Stimulated activated CD8-positive, alpha-beta memory T cell treated with anti-CD3 and anti-CD28 coated beads, Interleukin-7, amount 100 ng/mL, for 48 hours (primary cell): ENCODE results near the gene TGFA.

ENCODE experiments used
- DNase-seq, 2 donors: peaks; one replicate each; pipeline ENCODE4 v3.0.0-alpha.2; 2020; ENCODE audit warnings: low read depth in 1 of 2; ENCODE audit errors: extremely low read depth in 1 of 2

Gene TGFA

DNA sequence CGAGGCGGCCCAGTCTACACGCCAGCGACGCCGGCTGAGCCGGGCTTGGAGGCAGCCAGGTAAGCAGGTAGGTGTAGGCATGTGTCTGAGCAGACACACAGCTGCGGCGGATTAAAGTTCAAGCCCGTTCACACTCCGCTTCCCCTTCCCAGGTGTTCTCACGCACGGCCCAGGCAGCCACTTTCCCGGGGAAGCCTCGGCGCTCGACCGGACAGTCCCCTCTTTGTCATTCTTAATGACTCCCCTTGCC is 367 bp downstream of the TGFA start:
- peak; percentile 0 to 8 for DNase-seq

DNA sequence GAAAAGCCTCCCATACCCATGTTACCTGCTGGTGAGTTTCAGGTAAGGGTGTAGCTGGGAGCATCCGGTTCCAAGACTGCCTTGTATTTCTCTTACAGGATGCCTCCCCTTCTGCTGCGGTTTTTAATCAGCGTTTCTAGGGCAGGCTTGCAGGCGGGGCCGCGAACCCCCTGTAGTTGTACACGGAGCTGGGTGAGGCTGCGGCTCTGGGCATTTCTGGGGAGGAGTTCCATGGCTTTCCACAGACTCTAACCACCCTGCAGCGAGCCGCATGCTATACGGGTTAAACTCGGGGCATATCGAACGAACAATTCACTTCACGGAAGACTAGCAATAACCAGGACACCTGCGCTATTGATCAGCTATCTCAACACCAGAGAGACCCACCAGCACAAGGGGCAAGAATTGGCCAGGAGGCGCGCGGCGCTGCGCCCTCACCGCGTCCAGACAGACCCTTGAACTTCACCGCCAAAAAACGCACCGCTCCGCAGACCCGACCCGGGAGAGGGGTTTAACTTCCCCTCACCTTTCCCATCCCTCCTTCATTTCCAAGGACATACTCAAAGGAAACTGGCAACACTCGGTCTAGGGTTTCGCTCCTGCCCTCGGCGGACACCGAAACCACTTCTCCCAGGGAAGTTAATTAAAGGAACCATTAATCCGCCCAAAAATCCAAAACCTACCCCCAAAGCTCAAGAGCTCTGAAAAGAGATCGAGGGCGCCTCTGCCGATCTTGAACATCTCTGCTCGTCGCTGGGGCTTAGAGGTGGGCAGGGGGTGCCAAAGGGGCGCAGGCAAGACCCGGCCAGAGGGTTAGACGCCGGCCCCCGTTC is 909 bp downstream of the TGFA start:
- no peak for DNase-seq

DNA sequence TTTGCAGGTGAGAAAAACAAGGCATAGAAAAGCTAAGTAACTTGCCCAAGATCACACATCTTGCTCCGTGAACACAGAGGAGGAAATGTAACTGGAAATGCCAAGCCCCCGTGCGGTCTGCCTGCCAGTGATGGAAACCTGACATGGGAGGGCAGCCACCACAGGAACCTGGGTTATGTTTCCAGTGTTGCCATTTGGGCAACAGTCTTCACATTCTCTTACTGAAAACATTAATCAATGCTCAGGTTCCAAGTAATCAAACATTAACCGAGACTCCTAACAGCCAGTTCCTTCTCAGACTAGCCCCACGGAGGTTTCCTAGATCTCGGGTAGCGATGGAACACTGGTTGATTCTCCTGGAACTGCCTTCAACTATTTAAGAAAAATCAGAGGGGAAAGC is 2.5 kb downstream of the TGFA start:
- no peak for DNase-seq

GRCh38 chr2:70549962-70550361 is 3.7 kb downstream of the TGFA start:
- DNase-seq: no peak

DNA sequence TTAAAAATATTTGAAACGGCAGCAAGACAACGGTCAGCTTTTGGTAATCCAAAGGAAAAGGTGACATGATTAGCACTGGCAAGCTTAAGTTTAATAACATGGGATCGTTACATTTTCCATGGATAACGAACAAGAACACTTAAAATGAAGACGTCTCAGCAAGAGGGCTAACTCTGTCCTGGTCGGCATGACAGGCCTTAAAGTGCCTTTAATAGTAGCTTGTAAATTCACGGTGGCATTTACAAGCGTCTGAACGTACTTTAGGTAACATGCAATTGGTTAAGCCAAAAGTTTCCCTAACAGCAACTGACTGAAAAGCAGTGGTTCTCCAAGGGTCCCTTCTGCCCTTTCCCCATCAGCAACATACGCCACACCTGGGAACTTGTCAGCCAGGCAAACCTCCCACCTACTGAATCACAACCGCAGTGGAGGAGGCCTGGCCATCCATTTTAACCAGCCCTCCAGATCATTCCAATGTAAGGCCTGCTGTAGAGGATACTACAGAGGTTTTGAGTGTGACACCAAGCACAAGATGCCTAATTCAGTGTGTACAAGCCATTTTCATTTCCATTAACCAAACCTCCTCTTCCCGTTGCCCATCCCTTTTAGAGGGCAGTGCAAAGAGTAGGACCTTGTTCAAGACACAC is 4.4 kb downstream of the TGFA start:
- no peak for DNase-seq

DNA sequence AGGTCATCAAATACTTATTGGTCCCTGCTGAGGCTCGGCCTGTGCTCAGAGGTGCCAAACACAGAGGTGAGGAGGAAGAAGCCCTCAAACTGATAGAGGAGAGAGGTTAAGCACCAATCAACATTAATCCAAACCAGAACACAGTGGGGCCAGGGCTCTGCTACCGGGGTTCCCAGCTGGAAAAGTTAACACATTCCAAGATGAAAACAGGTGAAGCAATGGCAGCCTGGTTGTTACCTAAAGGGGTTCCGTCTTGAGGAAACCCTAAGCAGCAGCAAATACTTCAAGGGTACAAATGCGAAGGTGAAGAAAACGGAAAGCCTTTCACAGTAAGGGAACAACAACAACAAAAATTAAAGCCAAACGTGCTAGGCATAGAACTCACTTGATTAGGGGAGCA is 5.4 kb downstream of the TGFA start:
- no peak for DNase-seq

- no peak for DNase-seq
Observed at GRCh38 chr2:70546885-70547284, 6.7 kb downstream of the TGFA start.

DNA sequence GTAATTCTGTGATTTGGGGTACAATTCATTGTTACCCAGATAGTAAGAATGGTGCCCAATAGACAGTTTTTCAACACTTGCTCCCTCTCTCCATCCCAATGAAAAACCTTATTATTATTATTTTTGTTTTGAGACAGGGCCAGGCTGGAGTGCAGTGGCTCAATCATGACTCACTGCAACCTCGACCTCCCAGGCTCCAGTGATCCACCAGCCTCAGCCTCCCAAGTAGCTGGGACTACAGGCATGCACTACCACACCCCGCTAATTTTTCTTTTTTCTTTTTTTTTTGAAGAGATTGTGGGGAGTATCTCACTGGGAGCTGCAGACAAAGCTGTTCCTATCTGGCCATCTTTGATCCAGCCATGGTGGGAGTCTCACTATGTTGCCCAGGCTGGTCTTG is 7.2 kb downstream of the TGFA start:
- DNase-seq: no peak

- DNase-seq: no peak
Observed at GRCh38 chr2:70541481-70542020, 12.1 kb downstream of the TGFA start.

DNA sequence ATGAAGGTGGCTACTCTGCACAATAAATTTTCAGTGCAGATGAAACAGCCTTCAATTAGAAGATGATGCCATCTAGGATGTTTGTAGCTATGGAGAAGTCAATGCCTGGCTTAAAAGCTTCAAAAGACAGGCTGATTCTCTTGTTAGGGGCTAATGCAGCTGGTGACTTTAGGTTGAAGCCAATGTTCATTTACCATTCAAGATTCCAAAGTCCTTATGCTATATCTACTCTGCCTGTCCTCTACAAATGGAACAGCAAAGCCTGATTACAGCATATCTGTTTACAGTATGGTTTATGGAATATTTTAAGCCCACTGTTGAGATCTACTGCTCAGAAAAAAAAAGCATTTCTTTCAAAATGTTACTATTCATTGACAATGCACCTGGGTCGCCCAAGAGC is 15.8 kb downstream of the TGFA start:
- no peak for DNase-seq

GRCh38 chr2:70536517-70537055 is 17.0 kb downstream of the TGFA start:
- no peak for DNase-seq

- DNase-seq: no peak
Observed at GRCh38 chr2:70535573-70535972, 18.1 kb downstream of the TGFA start.

DNA sequence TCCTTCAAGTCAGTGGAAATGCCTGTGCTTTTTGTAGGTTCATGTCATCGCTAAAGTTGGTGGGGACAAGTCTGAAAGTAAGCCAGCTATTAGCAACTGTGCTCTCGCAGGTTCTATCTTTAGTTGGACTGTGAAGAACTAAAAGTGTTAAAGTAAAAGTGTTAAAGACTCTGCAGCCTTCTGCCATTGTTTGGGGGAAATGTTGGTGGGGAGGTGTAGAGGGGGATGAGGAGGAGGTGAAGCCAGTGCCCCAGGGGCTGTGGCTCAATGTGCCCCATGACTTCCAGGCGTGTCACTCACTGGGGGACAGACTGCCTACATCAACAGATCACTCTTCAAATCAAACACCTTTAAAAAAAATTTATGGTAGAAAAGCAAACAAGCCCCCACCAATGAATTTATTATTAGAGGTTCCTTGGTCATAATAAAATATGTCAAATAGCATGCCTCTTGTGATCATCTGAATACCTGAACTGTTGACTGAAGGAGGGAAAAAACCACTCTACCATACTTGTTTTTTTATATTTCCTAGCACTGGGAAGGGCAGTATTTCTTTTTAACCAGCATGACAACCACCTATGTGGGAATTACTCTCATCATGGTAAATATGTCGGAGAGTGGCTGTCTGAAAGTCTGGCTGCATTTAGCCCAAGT is 19.3 kb downstream of the TGFA start:
- no peak for DNase-seq

DNA sequence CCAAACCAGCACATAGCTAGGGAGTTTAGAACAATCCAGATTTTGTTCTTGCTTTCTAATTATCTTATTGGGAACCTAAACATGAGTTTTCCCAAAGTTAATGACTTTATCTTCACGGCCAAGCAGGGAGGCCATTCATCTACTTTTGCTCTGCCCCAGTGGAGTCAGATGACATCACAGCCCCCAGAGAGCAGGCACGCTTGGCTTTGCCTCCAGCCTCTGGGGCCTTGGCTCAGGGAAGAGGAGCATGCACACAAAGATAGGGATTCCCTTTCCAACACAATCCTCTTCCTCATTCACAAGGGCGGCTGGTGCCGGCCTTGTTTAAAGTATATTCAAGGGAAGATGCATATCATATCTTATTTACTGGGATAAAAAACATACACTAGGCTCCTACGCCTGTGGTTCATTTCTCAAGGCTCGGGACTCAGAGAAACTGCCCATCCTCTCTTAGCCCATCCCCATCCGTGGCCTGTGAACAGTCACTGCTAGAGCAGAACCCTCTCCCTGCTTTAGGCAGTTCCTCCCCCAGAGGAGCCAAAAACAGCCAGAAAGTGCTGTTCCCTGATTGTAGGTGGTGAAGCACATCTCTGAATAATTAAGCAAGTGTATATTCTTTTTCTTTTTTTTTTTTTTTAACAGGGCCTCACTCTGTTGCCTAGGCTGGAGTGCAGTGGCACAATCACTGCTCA is 21.2 kb downstream of the TGFA start:
- DNase-seq: no peak

- no peak for DNase-seq
Observed at GRCh38 chr2:70531419-70532086, 22.1 kb downstream of the TGFA start.

DNA sequence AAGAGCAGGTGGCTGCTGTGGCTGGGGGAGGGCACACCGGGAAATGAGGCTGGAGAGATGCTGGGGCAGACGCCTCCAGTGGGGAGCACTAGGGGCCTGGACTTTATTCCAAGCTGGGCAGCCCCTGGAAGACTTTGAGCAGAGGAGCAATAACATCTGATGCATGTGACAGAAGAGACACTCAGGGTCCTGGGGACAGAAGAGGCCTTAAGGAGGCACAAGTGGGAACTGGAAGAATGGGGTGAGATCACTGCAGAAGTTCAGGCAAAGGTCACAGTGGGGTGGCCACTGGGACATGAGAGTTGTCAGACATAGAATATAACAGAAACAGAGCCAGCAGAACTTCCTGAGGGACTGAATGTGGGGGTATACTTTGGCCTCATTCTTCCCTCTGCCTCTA is 24.0 kb downstream of the TGFA start:
- no peak for DNase-seq

DNA sequence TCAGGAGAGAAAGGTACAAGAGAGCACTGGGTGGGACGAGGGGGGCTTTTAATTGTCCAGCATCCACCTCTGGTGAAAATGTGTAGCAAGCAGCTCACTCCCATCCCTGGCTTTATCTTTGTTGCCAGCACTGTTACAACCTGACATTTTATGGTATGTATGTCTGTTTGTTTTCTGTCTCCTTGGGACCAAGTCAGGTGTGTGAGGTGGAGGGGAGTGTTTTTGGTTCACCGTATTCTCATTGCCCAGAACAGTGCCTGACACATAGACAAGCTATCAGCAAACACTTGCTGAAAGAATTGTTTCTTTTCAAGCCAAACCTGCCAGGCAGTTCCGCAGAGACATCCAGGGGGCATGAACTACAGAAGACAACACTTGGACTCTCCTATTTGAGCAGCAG is 24.7 kb downstream of the TGFA start:
- DNase-seq: no peak

DNA sequence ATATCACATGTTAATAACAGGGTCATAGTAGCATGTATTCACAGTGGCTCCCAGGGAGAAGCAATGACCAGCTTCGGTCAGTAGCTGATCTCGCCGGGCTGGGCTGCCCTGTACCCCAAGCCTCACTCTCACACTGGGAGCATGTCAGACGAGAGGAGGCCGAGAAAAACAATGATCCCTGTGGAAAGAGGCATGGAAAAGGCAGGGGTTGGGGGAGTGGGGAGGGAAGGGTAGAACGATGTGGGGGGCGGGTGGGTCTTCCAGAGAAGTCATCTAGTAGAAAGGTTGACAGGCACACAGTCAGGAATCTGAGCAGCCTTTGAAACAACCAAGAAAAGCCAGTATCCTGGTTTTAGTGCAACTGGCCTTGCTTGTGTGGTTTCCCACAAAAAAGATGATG is 25.4 kb downstream of the TGFA start:
- no peak for DNase-seq

- no peak for DNase-seq
Observed at GRCh38 chr2:70527447-70528080, 26.1 kb downstream of the TGFA start.

GRCh38 chr2:70526126-70526525 is 27.5 kb downstream of the TGFA start:
- DNase-seq: no peak
